ENCODE results near the gene PCAT7.
"Not testable (repeated sequence)": the region's sequence is repeated elsewhere in the genome, so short reads cannot be mapped to it uniquely, and the experiment has no call there.

PCAT7 gene

GRCh38 chr9:94554439-94555331 lies at the start of gene PCAT7:
Gene PCAT7 (plus strand): TSS chr9:94555083.
- H3K36me3 ChIP-seq (ENCODE audit: control insufficient read depth in 1 of 2, insufficient read depth in 2 of 2, low read length in 2 of 2) = no peaks in the 10 kb centered on the region
- peak within 1 kb of the TSS in 1 of 2 donors; percentile 42 for H3K4me3 ChIP-seq (ENCODE audit: low read depth in 1 of 2, low read length in 2 of 2)
- no peak within 1 kb of the TSS for H3K27ac ChIP-seq (ENCODE audit: low read length)
- H3K4me1 ChIP-seq (ENCODE audit: control insufficient read depth in 1 of 2, insufficient read depth in 2 of 2, low read length in 2 of 2) = no peaks in the 10 kb centered on the region
- no peaks in the 10 kb centered on the region for H3K9me3 ChIP-seq (ENCODE audit: control insufficient read depth in 1 of 2, low read length in 2 of 2)
- no peaks in the 10 kb centered on the region for H3K27me3 ChIP-seq (ENCODE audit: low read depth, low read length)

- not testable (repeated sequence) for H3K27ac ChIP-seq (ENCODE audit: low read length); H3K9me3 ChIP-seq (ENCODE audit: control insufficient read depth in 1 of 2, low read length in 2 of 2); H3K27me3 ChIP-seq (ENCODE audit: low read depth, low read length); H3K4me1 ChIP-seq (ENCODE audit: control insufficient read depth in 1 of 2, insufficient read depth in 2 of 2, low read length in 2 of 2); H3K4me3 ChIP-seq (ENCODE audit: low read depth in 1 of 2, low read length in 2 of 2); H3K36me3 ChIP-seq (ENCODE audit: control insufficient read depth in 1 of 2, insufficient read depth in 2 of 2, low read length in 2 of 2)
Observed at GRCh38 chr9:94506370-94506769, 48.5 kb upstream of the PCAT7 start.

GRCh38 chr9:94507531-94508258 lies 47.2 kb upstream of the PCAT7 start:
- no peak overlapping the region for H3K4me3 ChIP-seq (ENCODE audit: low read depth in 1 of 2, low read length in 2 of 2)
- no peak overlapping the region for H3K27ac ChIP-seq (ENCODE audit: low read length)
- H3K36me3 ChIP-seq (ENCODE audit: control insufficient read depth in 1 of 2, insufficient read depth in 2 of 2, low read length in 2 of 2) = no peaks in the 10 kb centered on the region
- no peaks in the 10 kb centered on the region for H3K4me1 ChIP-seq (ENCODE audit: control insufficient read depth in 1 of 2, insufficient read depth in 2 of 2, low read length in 2 of 2)
- no peaks in the 10 kb centered on the region for H3K27me3 ChIP-seq (ENCODE audit: low read depth, low read length)
- H3K9me3 ChIP-seq (ENCODE audit: control insufficient read depth in 1 of 2, low read length in 2 of 2) = no peaks in the 10 kb centered on the region

- H3K27me3 ChIP-seq (ENCODE audit: low read depth, low read length) = no peaks in the 10 kb centered on the region
- no peak overlapping the region for H3K4me3 ChIP-seq (ENCODE audit: low read depth in 1 of 2, low read length in 2 of 2)
- H3K4me1 ChIP-seq (ENCODE audit: control insufficient read depth in 1 of 2, insufficient read depth in 2 of 2, low read length in 2 of 2) = no peaks in the 10 kb centered on the region
- H3K27ac ChIP-seq (ENCODE audit: low read length) = no peak overlapping the region
- no peaks in the 10 kb centered on the region for H3K36me3 ChIP-seq (ENCODE audit: control insufficient read depth in 1 of 2, insufficient read depth in 2 of 2, low read length in 2 of 2)
- no peaks in the 10 kb centered on the region for H3K9me3 ChIP-seq (ENCODE audit: control insufficient read depth in 1 of 2, low read length in 2 of 2)
Observed at GRCh38 chr9:94511134-94511954, 43.5 kb upstream of the PCAT7 start.

- no peaks in the 10 kb centered on the region for H3K9me3 ChIP-seq (ENCODE audit: control insufficient read depth in 1 of 2, low read length in 2 of 2)
- no peaks in the 10 kb centered on the region for H3K36me3 ChIP-seq (ENCODE audit: control insufficient read depth in 1 of 2, insufficient read depth in 2 of 2, low read length in 2 of 2)
- H3K4me3 ChIP-seq (ENCODE audit: low read depth in 1 of 2, low read length in 2 of 2) = no peak overlapping the region
- H3K27me3 ChIP-seq (ENCODE audit: low read depth, low read length) = no peaks in the 10 kb centered on the region
- H3K27ac ChIP-seq (ENCODE audit: low read length) = no peak overlapping the region
- no peaks in the 10 kb centered on the region for H3K4me1 ChIP-seq (ENCODE audit: control insufficient read depth in 1 of 2, insufficient read depth in 2 of 2, low read length in 2 of 2)
Observed at GRCh38 chr9:94511955-94512265, 43.0 kb upstream of the PCAT7 start.

- H3K4me3 ChIP-seq (ENCODE audit: low read depth in 1 of 2, low read length in 2 of 2) = no peak overlapping the region
- no peak overlapping the region for H3K27ac ChIP-seq (ENCODE audit: low read length)
- no peaks in the 10 kb centered on the region for H3K9me3 ChIP-seq (ENCODE audit: control insufficient read depth in 1 of 2, low read length in 2 of 2)
- H3K36me3 ChIP-seq (ENCODE audit: control insufficient read depth in 1 of 2, insufficient read depth in 2 of 2, low read length in 2 of 2) = no peaks in the 10 kb centered on the region
- no peaks in the 10 kb centered on the region for H3K27me3 ChIP-seq (ENCODE audit: low read depth, low read length)
- no peaks in the 10 kb centered on the region for H3K4me1 ChIP-seq (ENCODE audit: control insufficient read depth in 1 of 2, insufficient read depth in 2 of 2, low read length in 2 of 2)
Observed at GRCh38 chr9:94514722-94515121, 40.2 kb upstream of the PCAT7 start.

GRCh38 chr9:94517254-94517653 lies 37.6 kb upstream of the PCAT7 start:
- H3K9me3 ChIP-seq (ENCODE audit: control insufficient read depth in 1 of 2, low read length in 2 of 2) = no peaks in the 10 kb centered on the region
- no peaks in the 10 kb centered on the region for H3K36me3 ChIP-seq (ENCODE audit: control insufficient read depth in 1 of 2, insufficient read depth in 2 of 2, low read length in 2 of 2)
- no peak overlapping the region for H3K4me3 ChIP-seq (ENCODE audit: low read depth in 1 of 2, low read length in 2 of 2)
- H3K27ac ChIP-seq (ENCODE audit: low read length) = no peak overlapping the region
- H3K4me1 ChIP-seq (ENCODE audit: control insufficient read depth in 1 of 2, insufficient read depth in 2 of 2, low read length in 2 of 2) = no peaks in the 10 kb centered on the region
- H3K27me3 ChIP-seq (ENCODE audit: low read depth, low read length) = no peaks in the 10 kb centered on the region

GRCh38 chr9:94525396-94526035 lies 29.4 kb upstream of the PCAT7 start:
- no peak overlapping the region for H3K4me3 ChIP-seq (ENCODE audit: low read depth in 1 of 2, low read length in 2 of 2)
- no peaks in the 10 kb centered on the region for H3K9me3 ChIP-seq (ENCODE audit: control insufficient read depth in 1 of 2, low read length in 2 of 2)
- H3K27ac ChIP-seq (ENCODE audit: low read length) = no peak overlapping the region
- no peaks in the 10 kb centered on the region for H3K27me3 ChIP-seq (ENCODE audit: low read depth, low read length)
- no peaks in the 10 kb centered on the region for H3K4me1 ChIP-seq (ENCODE audit: control insufficient read depth in 1 of 2, insufficient read depth in 2 of 2, low read length in 2 of 2)
- no peaks in the 10 kb centered on the region for H3K36me3 ChIP-seq (ENCODE audit: control insufficient read depth in 1 of 2, insufficient read depth in 2 of 2, low read length in 2 of 2)

GRCh38 chr9:94526271-94526670 lies 28.6 kb upstream of the PCAT7 start:
- Histone ChIP-seq H3K9me3 (ENCODE audit: control insufficient read depth in 1 of 2, low read length in 2 of 2) (no peaks in the 10 kb centered on the region), H3K4me1 (ENCODE audit: control insufficient read depth in 1 of 2, insufficient read depth in 2 of 2, low read length in 2 of 2) (no peaks in the 10 kb centered on the region), H3K27ac (ENCODE audit: low read length) (no peak overlapping the region), H3K27me3 (ENCODE audit: low read depth, low read length) (no peaks in the 10 kb centered on the region), H3K36me3 (ENCODE audit: control insufficient read depth in 1 of 2, insufficient read depth in 2 of 2, low read length in 2 of 2) (no peaks in the 10 kb centered on the region), H3K4me3 (ENCODE audit: low read depth in 1 of 2, low read length in 2 of 2) (no peak overlapping the region)

- H3K4me1 ChIP-seq (ENCODE audit: control insufficient read depth in 1 of 2, insufficient read depth in 2 of 2, low read length in 2 of 2) = no peaks in the 10 kb centered on the region
- H3K9me3 ChIP-seq (ENCODE audit: control insufficient read depth in 1 of 2, low read length in 2 of 2) = no peaks in the 10 kb centered on the region
- no peaks in the 10 kb centered on the region for H3K36me3 ChIP-seq (ENCODE audit: control insufficient read depth in 1 of 2, insufficient read depth in 2 of 2, low read length in 2 of 2)
- no peaks in the 10 kb centered on the region for H3K27me3 ChIP-seq (ENCODE audit: low read depth, low read length)
- no peak overlapping the region for H3K27ac ChIP-seq (ENCODE audit: low read length)
- no peak overlapping the region for H3K4me3 ChIP-seq (ENCODE audit: low read depth in 1 of 2, low read length in 2 of 2)
Observed at GRCh38 chr9:94526951-94527350, 27.9 kb upstream of the PCAT7 start.

GRCh38 chr9:94528886-94529285 lies 26.0 kb upstream of the PCAT7 start:
- Histone ChIP-seq H3K27me3 (ENCODE audit: low read depth, low read length) (no peaks in the 10 kb centered on the region), H3K4me1 (ENCODE audit: control insufficient read depth in 1 of 2, insufficient read depth in 2 of 2, low read length in 2 of 2) (no peaks in the 10 kb centered on the region), H3K9me3 (ENCODE audit: control insufficient read depth in 1 of 2, low read length in 2 of 2) (no peaks in the 10 kb centered on the region), H3K36me3 (ENCODE audit: control insufficient read depth in 1 of 2, insufficient read depth in 2 of 2, low read length in 2 of 2) (no peaks in the 10 kb centered on the region), H3K4me3 (ENCODE audit: low read depth in 1 of 2, low read length in 2 of 2) (no peak overlapping the region), H3K27ac (ENCODE audit: low read length) (no peak overlapping the region)
